Measurements from ENCODE around the gene PLEKHD1.

Gene PLEKHD1

DNA sequence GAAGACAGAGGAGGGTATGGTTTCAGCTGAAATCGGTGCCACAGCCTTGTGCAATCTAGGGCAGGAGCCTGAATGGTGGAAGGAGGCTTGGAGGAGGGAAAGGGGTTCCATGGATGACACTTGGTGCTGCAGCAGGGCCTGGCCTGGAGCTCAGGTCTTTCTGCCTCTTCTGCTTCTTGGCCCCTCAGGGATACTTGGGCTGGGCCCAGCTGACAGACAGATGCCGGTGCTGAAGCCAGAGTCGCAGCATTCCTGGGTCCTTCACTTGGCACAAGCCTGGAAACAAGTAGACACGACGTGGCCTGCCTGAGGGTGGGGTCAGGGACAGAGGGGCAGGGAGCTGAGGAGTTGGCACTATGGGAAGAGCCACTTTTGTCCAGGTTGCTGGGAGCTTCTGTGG lies 4.4 kb upstream of the PLEKHD1 start:
- Histone ChIP-seq H3K27ac (ENCODE audit: low read depth, low read length) (no peak overlapping the region), H3K9me3 (ENCODE audit: control insufficient read depth in 1 of 2, low read length in 2 of 2) (no peaks in the 10 kb centered on the region), H3K4me1 (ENCODE audit: control insufficient read depth in 1 of 2, insufficient read depth in 2 of 2, low read length in 2 of 2) (peaks cover 0 to 16% of the 10 kb centered on the region in 2 donors), H3K4me3 (ENCODE audit: low read depth in 1 of 2, low read length in 2 of 2) (no peak overlapping the region), H3K36me3 (ENCODE audit: control insufficient read depth in 1 of 2, insufficient read depth in 2 of 2, low read length in 2 of 2) (no peaks in the 10 kb centered on the region), H3K9ac (ENCODE audit: low read depth in 1 of 2, low read length in 2 of 2) (no peak overlapping the region), H3K27me3 (ENCODE audit: control insufficient read depth in 1 of 2, insufficient read depth in 2 of 2, low read length in 2 of 2) (peaks cover 13 to 22% of the 10 kb centered on the region in 2 donors)

DNA sequence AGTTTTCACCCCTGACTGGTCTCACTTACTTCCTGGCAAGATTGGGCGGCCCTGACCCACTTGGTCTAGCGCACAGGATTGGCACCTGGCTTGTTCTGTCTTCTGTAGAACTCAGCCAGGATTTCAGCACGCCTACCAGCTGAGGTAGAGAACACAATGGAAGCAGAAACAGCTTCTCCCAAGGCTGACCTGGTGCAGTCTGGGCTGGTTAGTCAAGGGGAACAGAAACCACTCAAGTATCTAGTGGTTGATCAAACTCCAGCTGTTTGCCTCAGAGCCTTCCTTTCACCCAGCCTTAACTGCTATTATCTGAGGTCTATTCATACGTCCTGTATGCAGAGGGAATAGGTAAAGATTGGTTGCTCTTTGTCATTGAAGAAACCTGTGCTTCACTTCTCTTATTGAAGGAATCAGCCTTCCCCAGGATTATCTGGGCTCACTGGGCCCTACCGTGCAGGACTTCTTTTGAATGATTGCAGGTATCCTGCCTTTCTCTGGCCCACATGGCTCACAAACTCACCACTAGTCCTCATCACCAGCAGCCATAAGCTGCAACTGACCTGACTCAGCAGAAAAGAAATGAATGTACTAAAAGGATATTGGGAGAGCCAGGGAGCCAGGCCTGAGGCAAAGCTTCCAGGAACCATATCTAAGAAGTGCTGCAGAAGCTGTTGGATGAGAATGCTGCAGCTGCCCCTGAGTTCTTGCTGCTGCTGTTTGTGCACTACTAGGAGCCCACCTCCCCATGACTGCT lies 2.5 kb upstream of the PLEKHD1 start:
- H3K4me1 ChIP-seq (ENCODE audit: control insufficient read depth in 1 of 2, insufficient read depth in 2 of 2, low read length in 2 of 2) = peaks cover 0 to 16% of the 10 kb centered on the region in 2 donors
- no peak overlapping the region for H3K27ac ChIP-seq (ENCODE audit: low read depth, low read length)
- H3K9me3 ChIP-seq (ENCODE audit: control insufficient read depth in 1 of 2, low read length in 2 of 2) = no peaks in the 10 kb centered on the region
- H3K9ac ChIP-seq (ENCODE audit: low read depth in 1 of 2, low read length in 2 of 2) = no peak overlapping the region
- peaks cover 32 to 34% of the 10 kb centered on the region in 2 donors for H3K27me3 ChIP-seq (ENCODE audit: control insufficient read depth in 1 of 2, insufficient read depth in 2 of 2, low read length in 2 of 2)
- H3K36me3 ChIP-seq (ENCODE audit: control insufficient read depth in 1 of 2, insufficient read depth in 2 of 2, low read length in 2 of 2) = no peaks in the 10 kb centered on the region
- no peak overlapping the region for H3K4me3 ChIP-seq (ENCODE audit: low read depth in 1 of 2, low read length in 2 of 2)

- H3K36me3 ChIP-seq (ENCODE audit: control insufficient read depth in 1 of 2, insufficient read depth in 2 of 2, low read length in 2 of 2) = no peaks in the 10 kb centered on the region
- H3K27me3 ChIP-seq (ENCODE audit: control insufficient read depth in 1 of 2, insufficient read depth in 2 of 2, low read length in 2 of 2) = peaks cover 37 to 42% of the 10 kb centered on the region in 2 donors
- peaks cover 0 to 16% of the 10 kb centered on the region in 2 donors for H3K4me1 ChIP-seq (ENCODE audit: control insufficient read depth in 1 of 2, insufficient read depth in 2 of 2, low read length in 2 of 2)
- no peak overlapping the region for H3K9ac ChIP-seq (ENCODE audit: low read depth in 1 of 2, low read length in 2 of 2)
- peak overlapping the region; percentile 56 to 57 for H3K4me3 ChIP-seq (ENCODE audit: low read depth in 1 of 2, low read length in 2 of 2)
- H3K27ac ChIP-seq (ENCODE audit: low read depth, low read length) = no peak overlapping the region
- H3K9me3 ChIP-seq (ENCODE audit: control insufficient read depth in 1 of 2, low read length in 2 of 2) = no peaks in the 10 kb centered on the region
Observed at GRCh38 chr14:69483765-69484443, 624 bp upstream of the PLEKHD1 start.

DNA sequence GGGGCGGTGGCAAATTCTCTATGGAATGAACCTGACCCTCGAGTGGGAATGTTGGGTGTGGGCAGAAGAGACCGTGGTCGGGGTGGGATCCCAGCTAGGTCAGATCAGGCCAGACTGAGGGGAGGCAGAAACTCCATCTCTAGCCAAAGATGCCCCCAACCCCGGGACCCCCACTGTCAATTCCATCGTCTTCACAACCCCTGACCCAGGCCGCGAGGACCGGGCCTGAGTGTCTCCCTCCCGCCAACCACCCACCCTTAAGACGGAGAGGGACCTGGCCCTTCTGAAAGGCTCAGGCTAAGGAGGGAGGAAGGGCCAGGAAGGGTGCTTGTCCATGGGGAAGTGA lies 760 bp downstream of the PLEKHD1 start:
- Histone ChIP-seq H3K36me3 (ENCODE audit: control insufficient read depth in 1 of 2, insufficient read depth in 2 of 2, low read length in 2 of 2) (no peaks in the 10 kb centered on the region), H3K4me1 (ENCODE audit: control insufficient read depth in 1 of 2, insufficient read depth in 2 of 2, low read length in 2 of 2) (peaks cover 0 to 16% of the 10 kb centered on the region in 2 donors), H3K9me3 (ENCODE audit: control insufficient read depth in 1 of 2, low read length in 2 of 2) (no peaks in the 10 kb centered on the region), H3K27ac (ENCODE audit: low read depth, low read length) (no peak overlapping the region), H3K9ac (ENCODE audit: low read depth in 1 of 2, low read length in 2 of 2) (no peak overlapping the region), H3K4me3 (ENCODE audit: low read depth in 1 of 2, low read length in 2 of 2) (peak overlapping the region in 1 of 2 donors; percentile 53), H3K27me3 (ENCODE audit: control insufficient read depth in 1 of 2, insufficient read depth in 2 of 2, low read length in 2 of 2) (peaks cover 37 to 42% of the 10 kb centered on the region in 2 donors)

DNA sequence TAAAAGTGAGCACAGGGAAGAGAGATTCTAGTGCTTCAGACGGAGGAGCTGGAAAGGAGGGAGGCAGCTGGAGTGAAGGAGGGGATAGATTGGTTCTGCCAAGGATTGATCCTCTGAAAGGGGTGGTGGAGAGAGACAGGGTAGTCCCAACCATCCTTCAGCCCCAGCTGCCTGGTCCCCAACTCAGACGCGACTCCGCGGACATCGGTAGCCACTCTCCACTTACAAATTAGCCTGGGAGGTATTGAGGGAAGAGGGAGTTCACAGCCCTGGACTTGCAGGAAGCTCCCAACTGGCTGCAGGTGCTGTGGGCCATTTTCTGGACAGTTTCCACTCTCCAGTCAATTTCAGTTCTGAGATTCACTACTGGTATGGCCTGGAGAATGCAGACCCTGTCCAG lies 1.2 kb downstream of the PLEKHD1 start:
- Histone ChIP-seq H3K9me3 (ENCODE audit: control insufficient read depth in 1 of 2, low read length in 2 of 2) (no peaks in the 10 kb centered on the region), H3K27me3 (ENCODE audit: control insufficient read depth in 1 of 2, insufficient read depth in 2 of 2, low read length in 2 of 2) (peaks cover 37 to 42% of the 10 kb centered on the region in 2 donors), H3K4me3 (ENCODE audit: low read depth in 1 of 2, low read length in 2 of 2) (no peak overlapping the region), H3K27ac (ENCODE audit: low read depth, low read length) (no peak overlapping the region), H3K4me1 (ENCODE audit: control insufficient read depth in 1 of 2, insufficient read depth in 2 of 2, low read length in 2 of 2) (peaks cover 0 to 16% of the 10 kb centered on the region in 2 donors), H3K9ac (ENCODE audit: low read depth in 1 of 2, low read length in 2 of 2) (no peak overlapping the region), H3K36me3 (ENCODE audit: control insufficient read depth in 1 of 2, insufficient read depth in 2 of 2, low read length in 2 of 2) (no peaks in the 10 kb centered on the region)

- Histone ChIP-seq H3K27me3 (ENCODE audit: control insufficient read depth in 1 of 2, insufficient read depth in 2 of 2, low read length in 2 of 2) (peaks cover 38 to 42% of the 10 kb centered on the region in 2 donors), H3K36me3 (ENCODE audit: control insufficient read depth in 1 of 2, insufficient read depth in 2 of 2, low read length in 2 of 2) (no peaks in the 10 kb centered on the region), H3K9ac (ENCODE audit: low read depth in 1 of 2, low read length in 2 of 2) (no peak overlapping the region), H3K4me1 (ENCODE audit: control insufficient read depth in 1 of 2, insufficient read depth in 2 of 2, low read length in 2 of 2) (peaks cover 0 to 16% of the 10 kb centered on the region in 2 donors), H3K9me3 (ENCODE audit: control insufficient read depth in 1 of 2, low read length in 2 of 2) (no peaks in the 10 kb centered on the region), H3K4me3 (ENCODE audit: low read depth in 1 of 2, low read length in 2 of 2) (no peak overlapping the region), H3K27ac (ENCODE audit: low read depth, low read length) (no peak overlapping the region)
Observed at GRCh38 chr14:69487226-69487625, 2.7 kb downstream of the PLEKHD1 start.

DNA sequence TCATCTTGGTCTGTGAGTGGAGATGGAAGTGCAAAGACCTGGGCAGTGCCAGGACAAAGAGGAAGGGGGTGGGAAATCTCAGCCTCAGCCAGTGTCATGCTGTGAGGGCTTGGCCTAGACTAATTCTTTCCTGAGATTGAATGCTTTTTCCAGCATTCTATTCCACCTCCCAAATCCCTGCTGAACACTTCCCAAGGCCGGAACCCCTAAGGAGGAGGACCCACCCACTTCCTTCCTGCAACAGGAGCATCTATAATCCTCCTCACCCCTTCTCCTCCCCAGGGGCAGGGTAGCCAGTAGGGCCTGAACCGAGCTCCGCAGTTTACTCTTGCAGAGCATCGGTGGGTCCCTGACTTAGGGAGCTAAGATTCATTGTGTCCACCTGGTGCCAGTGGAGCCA lies 3.2 kb downstream of the PLEKHD1 start:
- Histone ChIP-seq H3K9me3 (ENCODE audit: control insufficient read depth in 1 of 2, low read length in 2 of 2) (no peaks in the 10 kb centered on the region), H3K27me3 (ENCODE audit: control insufficient read depth in 1 of 2, insufficient read depth in 2 of 2, low read length in 2 of 2) (peaks cover 33 to 42% of the 10 kb centered on the region in 2 donors), H3K9ac (ENCODE audit: low read depth in 1 of 2, low read length in 2 of 2) (no peak overlapping the region), H3K4me3 (ENCODE audit: low read depth in 1 of 2, low read length in 2 of 2) (no peak overlapping the region), H3K36me3 (ENCODE audit: control insufficient read depth in 1 of 2, insufficient read depth in 2 of 2, low read length in 2 of 2) (no peaks in the 10 kb centered on the region), H3K27ac (ENCODE audit: low read depth, low read length) (no peak overlapping the region), H3K4me1 (ENCODE audit: control insufficient read depth in 1 of 2, insufficient read depth in 2 of 2, low read length in 2 of 2) (peaks cover 0 to 16% of the 10 kb centered on the region in 2 donors)

DNA sequence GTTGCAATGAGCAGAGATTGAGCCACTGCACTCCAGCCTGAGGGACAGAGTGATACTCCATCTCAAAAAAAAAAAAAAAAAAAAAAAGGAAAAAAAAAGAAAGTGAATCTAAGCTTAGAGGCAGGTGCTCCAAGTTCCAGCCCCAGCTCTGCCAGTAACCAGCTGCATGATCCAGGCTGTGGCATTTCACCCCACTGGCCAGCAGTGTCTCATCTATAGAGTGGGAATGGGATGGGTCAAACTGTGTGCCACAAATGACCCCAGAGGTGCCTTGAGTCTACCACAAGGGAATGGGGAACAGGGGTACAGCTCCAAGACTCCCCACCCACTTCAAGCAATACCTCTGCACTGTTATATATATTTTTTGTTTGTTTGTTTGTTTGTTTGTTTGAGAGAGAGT lies 5.0 kb downstream of the PLEKHD1 start:
- H3K9me3 ChIP-seq (ENCODE audit: control insufficient read depth in 1 of 2, low read length in 2 of 2) = no peaks in the 10 kb centered on the region

GRCh38 chr14:69490219-69490918 lies 5.8 kb downstream of the PLEKHD1 start:
- Histone ChIP-seq H3K27me3 (ENCODE audit: control insufficient read depth in 1 of 2, insufficient read depth in 2 of 2, low read length in 2 of 2) (peaks cover 17 to 26% of the 10 kb centered on the region in 2 donors), H3K4me3 (ENCODE audit: low read depth in 1 of 2, low read length in 2 of 2) (no peak overlapping the region), H3K4me1 (ENCODE audit: control insufficient read depth in 1 of 2, insufficient read depth in 2 of 2, low read length in 2 of 2) (no peaks in the 10 kb centered on the region), H3K9me3 (ENCODE audit: control insufficient read depth in 1 of 2, low read length in 2 of 2) (no peaks in the 10 kb centered on the region), H3K36me3 (ENCODE audit: control insufficient read depth in 1 of 2, insufficient read depth in 2 of 2, low read length in 2 of 2) (no peaks in the 10 kb centered on the region), H3K27ac (ENCODE audit: low read depth, low read length) (no peak overlapping the region), H3K9ac (ENCODE audit: low read depth in 1 of 2, low read length in 2 of 2) (no peak overlapping the region)

More for the DNA sequence above, 5.0 kb downstream of the PLEKHD1 start:
- H3K27me3 ChIP-seq (ENCODE audit: control insufficient read depth in 1 of 2, insufficient read depth in 2 of 2, low read length in 2 of 2) = peaks cover 24 to 34% of the 10 kb centered on the region in 2 donors
- H3K4me3 ChIP-seq (ENCODE audit: low read depth in 1 of 2, low read length in 2 of 2) = no peak overlapping the region
- no peak overlapping the region for H3K27ac ChIP-seq (ENCODE audit: low read depth, low read length)
- H3K9ac ChIP-seq (ENCODE audit: low read depth in 1 of 2, low read length in 2 of 2) = no peak overlapping the region
- no peaks in the 10 kb centered on the region for H3K36me3 ChIP-seq (ENCODE audit: control insufficient read depth in 1 of 2, insufficient read depth in 2 of 2, low read length in 2 of 2)
- H3K4me1 ChIP-seq (ENCODE audit: control insufficient read depth in 1 of 2, insufficient read depth in 2 of 2, low read length in 2 of 2) = peaks cover 0 to 6% of the 10 kb centered on the region in 2 donors

GRCh38 chr14:69491193-69491592 lies 6.7 kb downstream of the PLEKHD1 start:
- Histone ChIP-seq H3K27ac (ENCODE audit: low read depth, low read length) (no peak overlapping the region), H3K9ac (ENCODE audit: low read depth in 1 of 2, low read length in 2 of 2) (no peak overlapping the region), H3K9me3 (ENCODE audit: control insufficient read depth in 1 of 2, low read length in 2 of 2) (no peaks in the 10 kb centered on the region), H3K4me3 (ENCODE audit: low read depth in 1 of 2, low read length in 2 of 2) (no peak overlapping the region), H3K27me3 (ENCODE audit: control insufficient read depth in 1 of 2, insufficient read depth in 2 of 2, low read length in 2 of 2) (peaks cover 10 to 18% of the 10 kb centered on the region in 2 donors), H3K36me3 (ENCODE audit: control insufficient read depth in 1 of 2, insufficient read depth in 2 of 2, low read length in 2 of 2) (no peaks in the 10 kb centered on the region), H3K4me1 (ENCODE audit: control insufficient read depth in 1 of 2, insufficient read depth in 2 of 2, low read length in 2 of 2) (no peaks in the 10 kb centered on the region)
